Astrocyte (in vitro differentiated cells and primary cell): ENCODE data around the gene PFN4. TPM values are rescaled to one million over a fixed set of nuclear protein-coding genes. Genes with fewer than 3 reads are reported as not detected.
"Not testable (repeated sequence)": the region's sequence is repeated elsewhere in the genome, so short reads cannot be mapped to it uniquely, and the experiment has no call there.

ENCODE experiments used
- DNase-seq: peaks from one replicate; pipeline ENCODE4 v3.0.0-alpha.2; 2010; ENCODE audit warnings: low read depth
- FAIRE-seq: peaks from 2 replicates; lab custom pipeline; 2011; peaks lifted over from hg19 to GRCh38; lab: Jason Lieb, UNC
- H2AFZ ChIP-seq: 2 replicates; pipeline ENCODE4 v1.6.0; 2012; ENCODE audit warnings: low read depth, low read length, inconsistent platforms
- H3K27ac ChIP-seq: 2 replicates; pipeline ENCODE4 v1.5.1; 2011; ENCODE audit warnings: low read depth, low read length, inconsistent platforms
- H3K27me3 ChIP-seq: 2 replicates; pipeline ENCODE4 v1.6.0; 2011; ENCODE audit warnings: low read length, inconsistent platforms; ENCODE audit not compliant: insufficient read depth
- H3K36me3 ChIP-seq: 2 replicates; pipeline ENCODE4 v1.5.1; 2011; ENCODE audit warnings: low read length, inconsistent platforms; ENCODE audit not compliant: insufficient read depth
- H3K4me1 ChIP-seq: 2 replicates; pipeline ENCODE4 v1.5.1; 2011; ENCODE audit warnings: low read length, inconsistent platforms; ENCODE audit not compliant: insufficient read depth
- H3K4me2 ChIP-seq: 2 replicates; pipeline ENCODE4 v1.6.0; 2012; ENCODE audit warnings: low read length, inconsistent platforms
- H3K4me3 ChIP-seq: 2 replicates; pipeline ENCODE4 v1.5.1; 2011; ENCODE audit warnings: low read depth, mild to moderate bottlenecking, low read length, inconsistent platforms; ENCODE audit not compliant: insufficient read depth
- H3K79me2 ChIP-seq: 2 replicates; pipeline ENCODE4 v1.6.0; 2012; ENCODE audit warnings: mild to moderate bottlenecking, low read length, inconsistent platforms; ENCODE audit not compliant: insufficient read depth
- H3K9ac ChIP-seq: 2 replicates; pipeline ENCODE4 v1.6.0; 2012; ENCODE audit warnings: mild to moderate bottlenecking, low read length, inconsistent platforms
- H3K9me3 ChIP-seq: 2 replicates; pipeline ENCODE4 v1.5.1; 2012; ENCODE audit warnings: low read depth, mild to moderate bottlenecking, low read length, inconsistent platforms; ENCODE audit not compliant: insufficient read depth
- H4K20me1 ChIP-seq: 2 replicates; pipeline ENCODE4 v1.6.0; 2012; ENCODE audit warnings: low read length, inconsistent platforms; ENCODE audit not compliant: insufficient read depth
- H3K27ac Mint-ChIP-seq: one replicate; pipeline ENCODE4 v1.8.0; 2021; ENCODE audit warnings: mild to moderate bottlenecking, mixed read lengths; ENCODE audit not compliant: unreplicated experiment
- H3K27me3 Mint-ChIP-seq: one replicate; pipeline ENCODE4 v1.8.0; 2021; ENCODE audit warnings: low read depth, mixed read lengths; ENCODE audit not compliant: unreplicated experiment
- H3K36me3 Mint-ChIP-seq: one replicate; pipeline ENCODE4 v1.8.0; 2021; ENCODE audit warnings: low read depth, mixed read lengths; ENCODE audit not compliant: unreplicated experiment
- H3K4me1 Mint-ChIP-seq: one replicate; pipeline ENCODE4 v1.8.0; 2021; ENCODE audit warnings: low read depth, mixed read lengths; ENCODE audit not compliant: unreplicated experiment
- H3K4me3 Mint-ChIP-seq: one replicate; pipeline ENCODE4 v1.8.0; 2021; ENCODE audit warnings: mild to moderate bottlenecking, moderate library complexity, mixed read lengths; ENCODE audit not compliant: unreplicated experiment
- H3K9me3 Mint-ChIP-seq: one replicate; pipeline ENCODE4 v1.8.0; 2021; ENCODE audit warnings: mild to moderate bottlenecking, mixed read lengths; ENCODE audit not compliant: unreplicated experiment
- EZH2 ChIP-seq: IDR thresholded peaks from 2 replicates; pipeline ENCODE4 v1.6.1; 2012; ENCODE audit warnings: mild to moderate bottlenecking, low read length, inconsistent platforms; ENCODE audit not compliant: insufficient read depth
- total RNA-seq: library from RNA; stranded (reverse); gene quantifications from 2 replicates; pipeline ENCODE4 v1.2.1, GENCODE V29; 2021
- TF ChIP-seq, protein P1 (sequence below): IDR thresholded peaks from 2 replicates; pipeline ENCODE4 v1.5.1; 2011; ENCODE audit warnings: low read depth, mild to moderate bottlenecking, inconsistent platforms, low read length, moderate library complexity; ENCODE audit not compliant: insufficient read depth

The PFN4 gene
- total RNA-seq, 1 donor from 2014 or later, result 0.64 TPM

- H2AFZ ChIP-seq, result no peak overlapping the region
- no peaks in the 10 kb centered on the region for H3K79me2 ChIP-seq
- FAIRE-seq (no peak), DNase-seq (peak; percentile 78)
- H4K20me1 ChIP-seq, result no peaks in the 10 kb centered on the region
- H3K27ac ChIP-seq, result no peak overlapping the region
- no peaks in the 10 kb centered on the region for H3K36me3 ChIP-seq
- peaks cover 3% of the 10 kb centered on the region for H3K9me3 ChIP-seq
- no peaks in the 10 kb centered on the region for H3K27me3 Mint-ChIP-seq
- no peak overlapping the region for H3K4me3 Mint-ChIP-seq
- peaks cover 31% of the 10 kb centered on the region for H3K9me3 Mint-ChIP-seq
- peaks cover 10% of the 10 kb centered on the region for H3K36me3 Mint-ChIP-seq
- no peak overlapping the region for H3K4me2 ChIP-seq
- peak overlapping the region; percentile 83 for H3K27ac Mint-ChIP-seq
- H3K9ac ChIP-seq, result no peak overlapping the region
- H3K4me1 ChIP-seq, result peaks cover 9% of the 10 kb centered on the region
- H3K27me3 ChIP-seq, result no peaks in the 10 kb centered on the region
- TF ChIP-seq, protein P1, sequence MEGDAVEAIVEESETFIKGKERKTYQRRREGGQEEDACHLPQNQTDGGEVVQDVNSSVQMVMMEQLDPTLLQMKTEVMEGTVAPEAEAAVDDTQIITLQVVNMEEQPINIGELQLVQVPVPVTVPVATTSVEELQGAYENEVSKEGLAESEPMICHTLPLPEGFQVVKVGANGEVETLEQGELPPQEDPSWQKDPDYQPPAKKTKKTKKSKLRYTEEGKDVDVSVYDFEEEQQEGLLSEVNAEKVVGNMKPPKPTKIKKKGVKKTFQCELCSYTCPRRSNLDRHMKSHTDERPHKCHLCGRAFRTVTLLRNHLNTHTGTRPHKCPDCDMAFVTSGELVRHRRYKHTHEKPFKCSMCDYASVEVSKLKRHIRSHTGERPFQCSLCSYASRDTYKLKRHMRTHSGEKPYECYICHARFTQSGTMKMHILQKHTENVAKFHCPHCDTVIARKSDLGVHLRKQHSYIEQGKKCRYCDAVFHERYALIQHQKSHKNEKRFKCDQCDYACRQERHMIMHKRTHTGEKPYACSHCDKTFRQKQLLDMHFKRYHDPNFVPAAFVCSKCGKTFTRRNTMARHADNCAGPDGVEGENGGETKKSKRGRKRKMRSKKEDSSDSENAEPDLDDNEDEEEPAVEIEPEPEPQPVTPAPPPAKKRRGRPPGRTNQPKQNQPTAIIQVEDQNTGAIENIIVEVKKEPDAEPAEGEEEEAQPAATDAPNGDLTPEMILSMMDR, result no peak
- no peak for TF ChIP-seq EZH2
- no peak overlapping the region for H3K4me3 ChIP-seq
- H3K4me1 Mint-ChIP-seq, result peaks cover 18% of the 10 kb centered on the region
These were observed 8.1 kb downstream of the PFN4 start for GRCh38 chr2:24115057-24115456.

DNA sequence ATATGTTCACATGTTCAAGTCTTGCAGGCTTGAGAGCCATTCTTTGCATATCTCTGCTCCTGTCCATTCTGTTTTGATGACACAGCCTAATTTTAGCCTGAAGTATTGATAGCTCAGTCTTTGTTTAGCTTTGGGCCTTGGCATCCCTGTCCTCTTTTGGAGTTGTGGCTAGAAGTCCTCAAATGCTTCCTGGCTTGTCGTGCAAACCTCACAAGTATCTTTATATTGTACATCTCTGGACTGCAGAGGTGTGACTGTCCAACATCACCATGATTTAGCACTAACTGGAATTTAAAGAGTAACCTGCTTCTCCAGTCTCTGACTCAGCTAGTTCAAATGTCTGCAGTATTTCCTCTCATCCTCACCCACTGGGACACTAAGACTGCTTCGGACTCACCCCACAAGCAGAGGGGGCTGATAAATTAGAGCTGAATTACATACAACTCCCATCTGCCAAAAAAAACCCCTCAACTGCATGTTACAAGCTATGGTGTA lies 11.7 kb downstream of the PFN4 start:
- DNase-seq, result peak; percentile 63
- Histone ChIP-seq H2AFZ (no peak overlapping the region), H3K27ac (no peak overlapping the region), H3K4me1 (peaks cover 9% of the 10 kb centered on the region), H3K9me3 (peaks cover 3% of the 10 kb centered on the region), H3K4me2 (peak overlapping the region; percentile 37), H3K79me2 (no peaks in the 10 kb centered on the region), H3K27me3 (no peaks in the 10 kb centered on the region), H3K36me3 (no peaks in the 10 kb centered on the region), H3K4me3 (no peak overlapping the region), H4K20me1 (no peaks in the 10 kb centered on the region), H3K9ac (no peak overlapping the region)
- Mint-ChIP-seq H3K36me3 (peaks cover 10% of the 10 kb centered on the region), H3K27ac (peak overlapping the region; percentile 96), H3K27me3 (no peaks in the 10 kb centered on the region), H3K4me1 (peaks cover 16% of the 10 kb centered on the region), H3K9me3 (peaks cover 40% of the 10 kb centered on the region), H3K4me3 (no peak overlapping the region)
- FAIRE-seq, result peak; percentile 13
- no peak for TF ChIP-seq EZH2
- TF ChIP-seq, protein P1, result no peak

DNA sequence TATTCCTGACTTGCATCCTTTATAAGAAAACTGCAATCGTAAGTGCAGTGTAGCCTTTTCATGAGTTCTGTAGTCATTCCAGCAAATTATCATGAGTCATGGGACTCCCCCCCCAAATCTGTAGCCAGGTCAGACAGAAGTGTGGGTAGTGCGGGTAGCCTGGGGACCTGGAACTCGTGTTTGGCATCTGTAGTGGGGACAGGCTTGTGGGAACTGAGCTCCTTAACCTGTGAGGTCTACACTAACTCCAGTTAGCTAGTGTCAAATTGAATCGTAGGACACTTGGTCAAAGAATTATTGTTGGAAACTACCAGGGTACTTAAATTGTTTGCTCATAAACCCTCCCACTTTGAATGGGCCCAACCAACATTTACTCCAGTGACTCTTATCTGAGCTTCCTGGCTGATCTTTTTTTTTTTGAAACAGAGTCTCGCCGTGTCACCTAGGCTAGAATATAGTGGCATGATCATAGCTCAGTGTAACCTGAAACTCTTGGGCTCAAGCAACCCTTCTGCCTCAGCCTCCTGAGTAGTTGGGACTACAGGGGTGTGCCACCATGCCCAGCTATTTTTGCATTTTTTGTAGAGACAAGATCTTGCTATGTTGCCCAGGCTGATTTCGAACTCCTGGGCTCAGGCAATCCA lies 12.4 kb downstream of the PFN4 start:
- FAIRE-seq (no peak), DNase-seq (no peak)
- Histone ChIP-seq H3K27me3 (no peaks in the 10 kb centered on the region), H3K79me2 (no peaks in the 10 kb centered on the region), H3K36me3 (no peaks in the 10 kb centered on the region), H2AFZ (no peak overlapping the region), H3K4me1 (peaks cover 9% of the 10 kb centered on the region), H3K9me3 (peaks cover 3% of the 10 kb centered on the region), H3K4me2 (no peak overlapping the region), H4K20me1 (no peaks in the 10 kb centered on the region), H3K27ac (no peak overlapping the region), H3K9ac (no peak overlapping the region), H3K4me3 (no peak overlapping the region)
- no peaks in the 10 kb centered on the region for H3K27me3 Mint-ChIP-seq
- no peak for TF ChIP-seq EZH2
- TF ChIP-seq, protein P1, result no peak
- peaks cover 10% of the 10 kb centered on the region for H3K36me3 Mint-ChIP-seq
- H3K4me3 Mint-ChIP-seq, result no peak overlapping the region
- peaks cover 15% of the 10 kb centered on the region for H3K4me1 Mint-ChIP-seq
- H3K27ac Mint-ChIP-seq, result peak overlapping the region; percentile 96
- peaks cover 43% of the 10 kb centered on the region for H3K9me3 Mint-ChIP-seq

- not testable (repeated sequence) for DNase-seq, H2AFZ ChIP-seq, H3K27me3 Mint-ChIP-seq, H3K4me1 ChIP-seq, H3K4me3 Mint-ChIP-seq, H3K27me3 ChIP-seq, H4K20me1 ChIP-seq, H3K9ac ChIP-seq, H3K36me3 ChIP-seq, FAIRE-seq, H3K4me2 ChIP-seq, H3K36me3 Mint-ChIP-seq, H3K4me3 ChIP-seq, H3K27ac Mint-ChIP-seq, H3K9me3 ChIP-seq, H3K27ac ChIP-seq, H3K79me2 ChIP-seq
- peaks cover 32% of the 10 kb centered on the region for H3K9me3 Mint-ChIP-seq
- H3K4me1 Mint-ChIP-seq, result peaks cover 12% of the 10 kb centered on the region
These were observed 13.7 kb downstream of the PFN4 start for GRCh38 chr2:24109431-24109830.
